Gastrocnemius medialis (tissue), 4 donors: ENCODE results near the gene HEMGN.

ENCODE experiments used
- CTCF ChIP-seq, 5 experiments: fragments of 450-650 bp in 3 of 5; fragments of 200-600 bp in 2 of 5; sonication (generic) in 2 of 5; IDR thresholded peaks in 4 of 5; conservative IDR thresholded peaks in 1 of 5; 1 replicate in 4 of 5; 2 replicates in 1 of 5; pipeline ENCODE4 v1.5.1; 2016 to 2019; ENCODE audit warnings: antibody characterized with exemption in 5 of 5, mild to moderate bottlenecking in 3 of 5, moderate library complexity in 3 of 5
- POLR2A ChIP-seq, 2 donors: fragments of 450-650 bp; IDR thresholded peaks; one replicate each; pipeline ENCODE4 v1.6.1; 2017; ENCODE audit warnings: antibody characterized with exemption in 2 of 2, mild to moderate bottlenecking in 2 of 2, moderate library complexity in 2 of 2

- TF ChIP-seq CTCF (IDR thresholded peaks at IDR 0.05 in 4 of 5, conservative IDR thresholded peaks at IDR 0.05 in 1 of 5) (peak in 4 of 5 experiments; percentile 5 to 50 (median 30)), POLR2A (IDR thresholded peaks at IDR 0.05) (no peak)
Observed at GRCh38 chr9:97889941-97890887, 47.8 kb downstream of the HEMGN start.
